Measurements from ENCODE around the gene UMODL1. TPM values are rescaled to one million over a fixed set of nuclear protein-coding genes. Genes with fewer than 3 reads are reported as not detected.

UMODL1 gene
- total RNA-seq, 2 experiments from 2014 or later = 0.42 to 0.49 TPM

GRCh38 chr21:42144679-42145568 lies 73.8 kb downstream of the UMODL1 start:
- no peak for TF ChIP-seq CTCF (IDR thresholded peaks at IDR 0.05)
- H3K4me3 ChIP-seq (ENCODE audit: low read length) = no peak overlapping the region
- POLR2A ChIA-PET = interaction anchor here (1.2 kb wide), 1 partner anchor 306 kb away, joined by 3 read pairs; no protein-coding TSS in a partner anchor
- CTCF ChIA-PET = interaction anchor here (0.7 to 1.8 kb wide), 25 partner anchors 13 to 305 kb away, joined by 3 to 33 read pairs (median 4); no protein-coding TSS in a partner anchor
- no peak overlapping the region for H3K4me3 Mint-ChIP-seq
- no peaks in the 10 kb centered on the region for H3K9me3 Mint-ChIP-seq
- H3K27me3 ChIP-seq (ENCODE audit: control insufficient read depth in 1 of 2, insufficient read depth in 2 of 2, low read length in 2 of 2) = no peaks in the 10 kb centered on the region
- H3K27ac Mint-ChIP-seq = no peak overlapping the region
- no peaks in the 10 kb centered on the region for H3K36me3 Mint-ChIP-seq (ENCODE audit: low read depth)
- H3K27ac ChIP-seq (ENCODE audit: low read depth in 1 of 2, low read length in 2 of 2) = no peak overlapping the region
- DNase-seq (no peak), ATAC-seq (ENCODE audit: poor library complexity) (no peak)
- H3K9me3 ChIP-seq (ENCODE audit: control insufficient read depth in 1 of 2, insufficient read depth in 1 of 2, low read length in 2 of 2) = no peaks in the 10 kb centered on the region
- H3K36me3 ChIP-seq (ENCODE audit: insufficient read depth, low read length) = no peaks in the 10 kb centered on the region
- H3K4me1 ChIP-seq (ENCODE audit: insufficient read depth, low read length) = peaks cover 7% of the 10 kb centered on the region
- intact Hi-C loops (cut with DNase I, micrococcal nuclease) = loop anchor here (1.0 to 5.0 kb wide), 5 partner anchors 42 to 305 kb away; no protein-coding TSS in a partner anchor
- H3K4me1 Mint-ChIP-seq (ENCODE audit: low read depth) = peaks cover 9% of the 10 kb centered on the region
- H3K27me3 Mint-ChIP-seq = no peaks in the 10 kb centered on the region

GRCh38 chr21:42145569-42146272 lies 74.6 kb downstream of the UMODL1 start:
- intact Hi-C loops (cut with DNase I, micrococcal nuclease) = loop anchor here (1.0 to 5.0 kb wide), 5 partner anchors 42 to 305 kb away; no protein-coding TSS in a partner anchor
- POLR2A ChIA-PET = interaction anchor here (1.1 to 1.2 kb wide), 2 partner anchors 113 to 305 kb away, joined by 3 to 4 read pairs; no protein-coding TSS in a partner anchor
- Mint-ChIP-seq H3K36me3 (ENCODE audit: low read depth) (no peaks in the 10 kb centered on the region), H3K4me3 (no peak overlapping the region), H3K27me3 (no peaks in the 10 kb centered on the region), H3K4me1 (ENCODE audit: low read depth) (peaks cover 9% of the 10 kb centered on the region), H3K9me3 (no peaks in the 10 kb centered on the region), H3K27ac (no peak overlapping the region)
- H3K27ac ChIP-seq (ENCODE audit: low read depth in 1 of 2, low read length in 2 of 2) = no peak overlapping the region
- CTCF ChIA-PET = interaction anchor here (0.7 to 1.8 kb wide), 26 partner anchors 12 to 304 kb away, joined by 3 to 33 read pairs (median 4); no protein-coding TSS in a partner anchor
- H3K9me3 ChIP-seq (ENCODE audit: control insufficient read depth in 1 of 2, insufficient read depth in 1 of 2, low read length in 2 of 2) = no peaks in the 10 kb centered on the region
- no peak overlapping the region for H3K4me3 ChIP-seq (ENCODE audit: low read length)
- TF ChIP-seq CTCF (IDR thresholded peaks at IDR 0.05) = peak; percentile 91
- DNase-seq (peak; percentile 47 to 86 (median 59)), ATAC-seq (ENCODE audit: poor library complexity) (peak; percentile 91)
- H3K4me1 ChIP-seq (ENCODE audit: insufficient read depth, low read length) = peaks cover 7% of the 10 kb centered on the region
- H3K36me3 ChIP-seq (ENCODE audit: insufficient read depth, low read length) = no peaks in the 10 kb centered on the region
- H3K27me3 ChIP-seq (ENCODE audit: control insufficient read depth in 1 of 2, insufficient read depth in 2 of 2, low read length in 2 of 2) = no peaks in the 10 kb centered on the region

GRCh38 chr21:42146273-42146805 lies 75.2 kb downstream of the UMODL1 start:
- H3K27ac Mint-ChIP-seq = no peak overlapping the region
- no peaks in the 10 kb centered on the region for H3K9me3 Mint-ChIP-seq
- no peak overlapping the region for H3K4me3 ChIP-seq (ENCODE audit: low read length)
- ChIA-PET CTCF (interaction anchor here (0.8 to 1.8 kb wide), 12 partner anchors 40 to 190 kb away, joined by 3 to 33 read pairs (median 5); no protein-coding TSS in a partner anchor), POLR2A (interaction anchor here (1.1 kb wide), 1 partner anchor 112 kb away, joined by 4 read pairs; no protein-coding TSS in a partner anchor)
- no peak for TF ChIP-seq CTCF (IDR thresholded peaks at IDR 0.05)
- DNase-seq (no peak), ATAC-seq (ENCODE audit: poor library complexity) (no peak)
- no peaks in the 10 kb centered on the region for H3K36me3 ChIP-seq (ENCODE audit: insufficient read depth, low read length)
- H3K36me3 Mint-ChIP-seq (ENCODE audit: low read depth) = no peaks in the 10 kb centered on the region
- peaks cover 7% of the 10 kb centered on the region for H3K4me1 ChIP-seq (ENCODE audit: insufficient read depth, low read length)
- H3K27me3 Mint-ChIP-seq = no peaks in the 10 kb centered on the region
- no peak overlapping the region for H3K27ac ChIP-seq (ENCODE audit: low read depth in 1 of 2, low read length in 2 of 2)
- intact Hi-C loops (cut with DNase I, micrococcal nuclease) = loop anchor here in 1 of 2 experiments (5.0 kb wide), 1 partner anchor 41 kb away; no protein-coding TSS in a partner anchor
- no peak overlapping the region for H3K4me3 Mint-ChIP-seq
- H3K9me3 ChIP-seq (ENCODE audit: control insufficient read depth in 1 of 2, insufficient read depth in 1 of 2, low read length in 2 of 2) = no peaks in the 10 kb centered on the region
- H3K4me1 Mint-ChIP-seq (ENCODE audit: low read depth) = peaks cover 9% of the 10 kb centered on the region
- no peaks in the 10 kb centered on the region for H3K27me3 ChIP-seq (ENCODE audit: control insufficient read depth in 1 of 2, insufficient read depth in 2 of 2, low read length in 2 of 2)

Measured in CD4-positive, alpha-beta T cell (primary cell).